Activated B cell treated with CpG ODN at 0.5 μM for 24 hours (primary cell): Measurements from ENCODE around the gene LCN6. TPM values are rescaled to one million over a fixed set of nuclear protein-coding genes. Genes with fewer than 3 reads are reported as not detected.
A peak's percentile ranks its signal among the peaks of the same experiment; 100 is the strongest.

Experiments used
- ATAC-seq: fragments of 200-7000 bp; cut with Tn5 transposase; one replicate; pipeline ENCODE4 v1.10.0; 2021; ENCODE audit warnings: low read depth, mild to moderate bottlenecking, moderate library complexity
- CTCF ChIA-PET: fragments of 350-600 bp; sonication (Branson Sonifier 250); formaldehyde crosslinking; loops from one replicate; lab custom pipeline; 2021; ENCODE audit warnings: antibody characterized with exemption; lab: Charles Lee
- POLR2A ChIA-PET: fragments of 350-600 bp; sonication (Branson Sonifier 250); formaldehyde crosslinking; loops from one replicate; lab custom pipeline; 2021; ENCODE audit warnings: antibody characterized with exemption; lab: Charles Lee
- DNase-seq: peaks from one replicate; pipeline ENCODE4 v3.0.0; 2022
- H3K27ac Mint-ChIP-seq: one replicate; pipeline ENCODE4 v1.8.0; 2020; ENCODE audit warnings: mixed read lengths
- H3K27me3 Mint-ChIP-seq: one replicate; pipeline ENCODE4 v1.8.0; 2021; ENCODE audit warnings: mixed read lengths
- H3K36me3 Mint-ChIP-seq: one replicate; pipeline ENCODE4 v1.8.0; 2021; ENCODE audit warnings: low read depth, mixed read lengths
- H3K4me1 Mint-ChIP-seq: one replicate; pipeline ENCODE4 v1.8.0; 2021; ENCODE audit warnings: mixed read lengths
- H3K4me3 Mint-ChIP-seq: one replicate; pipeline ENCODE4 v1.8.0; 2020; ENCODE audit warnings: mild to moderate bottlenecking, mixed read lengths
- H3K9me3 Mint-ChIP-seq: one replicate; pipeline ENCODE4 v1.8.0; 2020; ENCODE audit warnings: mixed read lengths
- intact Hi-C: fragments of 100-400 bp; cut with micrococcal nuclease; formaldehyde crosslinking; loops from one replicate; pipeline ENCODE4 v1.15.1; 2024
- total RNA-seq: library from RNA; stranded (reverse); gene quantifications from 2 replicates; pipeline ENCODE4 v1.2.3, GENCODE V29; 2022
- TF ChIP-seq, protein P1 (sequence below): fragments of 200-600 bp; IDR thresholded peaks from one replicate; pipeline ENCODE4 v1.8.0; 2022; ENCODE audit warnings: antibody characterized with exemption, mild to moderate bottlenecking

Gene LCN6
- total RNA-seq, 1 donor from 2014 or later, result not detected

- no peak overlapping the region for H3K27ac Mint-ChIP-seq
- no peaks in the 10 kb centered on the region for H3K9me3 Mint-ChIP-seq
- peaks cover 17% of the 10 kb centered on the region for H3K4me1 Mint-ChIP-seq
- no peak for DNase-seq
- TF ChIP-seq, protein P1, sequence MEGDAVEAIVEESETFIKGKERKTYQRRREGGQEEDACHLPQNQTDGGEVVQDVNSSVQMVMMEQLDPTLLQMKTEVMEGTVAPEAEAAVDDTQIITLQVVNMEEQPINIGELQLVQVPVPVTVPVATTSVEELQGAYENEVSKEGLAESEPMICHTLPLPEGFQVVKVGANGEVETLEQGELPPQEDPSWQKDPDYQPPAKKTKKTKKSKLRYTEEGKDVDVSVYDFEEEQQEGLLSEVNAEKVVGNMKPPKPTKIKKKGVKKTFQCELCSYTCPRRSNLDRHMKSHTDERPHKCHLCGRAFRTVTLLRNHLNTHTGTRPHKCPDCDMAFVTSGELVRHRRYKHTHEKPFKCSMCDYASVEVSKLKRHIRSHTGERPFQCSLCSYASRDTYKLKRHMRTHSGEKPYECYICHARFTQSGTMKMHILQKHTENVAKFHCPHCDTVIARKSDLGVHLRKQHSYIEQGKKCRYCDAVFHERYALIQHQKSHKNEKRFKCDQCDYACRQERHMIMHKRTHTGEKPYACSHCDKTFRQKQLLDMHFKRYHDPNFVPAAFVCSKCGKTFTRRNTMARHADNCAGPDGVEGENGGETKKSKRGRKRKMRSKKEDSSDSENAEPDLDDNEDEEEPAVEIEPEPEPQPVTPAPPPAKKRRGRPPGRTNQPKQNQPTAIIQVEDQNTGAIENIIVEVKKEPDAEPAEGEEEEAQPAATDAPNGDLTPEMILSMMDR, result no peak
- intact Hi-C loops, result no loop called here
- ATAC-seq, result no peak
- no peak overlapping the region for H3K4me3 Mint-ChIP-seq
- ChIA-PET CTCF (no interaction called here), POLR2A (no interaction called here)
- H3K36me3 Mint-ChIP-seq, result peaks cover 8% of the 10 kb centered on the region
- H3K27me3 Mint-ChIP-seq, result no peaks in the 10 kb centered on the region
Measured at GRCh38 chr9:136733611-136734010, 14.7 kb downstream of the LCN6 start.

DNA sequence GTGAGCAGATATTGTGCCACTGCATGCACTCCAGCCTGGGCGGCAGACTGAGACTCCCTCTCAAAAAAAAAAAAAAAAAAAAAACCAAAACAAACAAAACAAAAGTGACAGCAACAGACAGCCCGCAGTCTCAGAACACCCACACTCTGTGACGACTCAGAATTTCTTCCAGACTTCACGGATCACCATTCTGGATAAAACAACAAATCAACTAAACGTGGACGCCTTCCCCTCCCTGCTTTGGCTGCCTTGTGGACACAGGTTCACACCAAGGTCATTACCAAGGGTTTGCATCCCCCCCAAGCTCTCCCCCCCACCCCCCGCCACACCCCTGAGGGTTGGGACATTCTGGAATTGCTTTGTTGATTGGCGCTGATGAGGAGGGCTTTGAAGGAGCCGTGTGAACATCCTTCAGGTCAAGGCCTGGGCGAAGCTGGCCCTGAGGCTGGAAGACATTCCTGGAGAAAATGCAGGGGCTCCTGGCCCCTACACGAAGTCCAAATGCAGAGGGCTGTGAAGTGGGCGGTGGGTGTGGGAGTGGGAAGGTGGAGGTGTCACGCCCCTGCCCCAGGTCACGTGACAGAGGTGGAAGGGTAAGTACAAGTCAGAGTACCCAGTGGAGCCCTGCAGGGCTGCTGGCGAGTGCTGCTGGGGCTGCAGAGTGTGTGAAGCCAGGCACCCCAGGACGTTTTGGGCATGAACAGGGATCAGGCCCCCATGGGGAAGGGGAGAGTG, 15.7 kb downstream of the LCN6 start:
- POLR2A ChIA-PET, result interaction anchor here (0.9 to 6.5 kb wide), 2 partner anchors 16 to 25 kb away, joined by 11 to 112 read pairs; partner anchors contain the start of genes LCN6 and LCN8
- Mint-ChIP-seq H3K4me3 (no peak overlapping the region), H3K27ac (no peak overlapping the region), H3K27me3 (no peaks in the 10 kb centered on the region), H3K36me3 (peaks cover 3% of the 10 kb centered on the region), H3K9me3 (no peaks in the 10 kb centered on the region), H3K4me1 (peaks cover 14% of the 10 kb centered on the region)
- ATAC-seq (no peak), DNase-seq (no peak)
- intact Hi-C loops, result no loop called here
- CTCF ChIA-PET, result no interaction called here
- TF ChIP-seq, protein P1, result no peak

- TF ChIP-seq, protein P1, result no peak
- Mint-ChIP-seq H3K4me1 (peaks cover 31% of the 10 kb centered on the region), H3K36me3 (peaks cover 26% of the 10 kb centered on the region), H3K4me3 (peak overlapping the region; percentile 72), H3K27me3 (no peaks in the 10 kb centered on the region), H3K9me3 (no peaks in the 10 kb centered on the region), H3K27ac (no peak overlapping the region)
- DNase-seq (no peak), ATAC-seq (no peak)
- intact Hi-C loops, result loop anchor here (2.0 to 5.0 kb wide), 3 partner anchors 27 to 43 kb away; partner anchors contain the start of gene AGPAT2
- CTCF ChIA-PET, result interaction anchor here (1.9 to 4.0 kb wide), 3 partner anchors 12 to 58 kb away, joined by 7 to 22 read pairs (median 14); partner anchors contain the start of genes LCN10 and LCN8
- POLR2A ChIA-PET, result interaction anchor here (0.5 to 6.5 kb wide), 13 partner anchors 8 to 238 kb away, joined by 3 to 132 read pairs (median 5); partner anchors contain the start of genes LCN10, LCN15, LCN6 and LCN8
Measured at GRCh38 chr9:136729926-136730325, 18.4 kb downstream of the LCN6 start.

DNA sequence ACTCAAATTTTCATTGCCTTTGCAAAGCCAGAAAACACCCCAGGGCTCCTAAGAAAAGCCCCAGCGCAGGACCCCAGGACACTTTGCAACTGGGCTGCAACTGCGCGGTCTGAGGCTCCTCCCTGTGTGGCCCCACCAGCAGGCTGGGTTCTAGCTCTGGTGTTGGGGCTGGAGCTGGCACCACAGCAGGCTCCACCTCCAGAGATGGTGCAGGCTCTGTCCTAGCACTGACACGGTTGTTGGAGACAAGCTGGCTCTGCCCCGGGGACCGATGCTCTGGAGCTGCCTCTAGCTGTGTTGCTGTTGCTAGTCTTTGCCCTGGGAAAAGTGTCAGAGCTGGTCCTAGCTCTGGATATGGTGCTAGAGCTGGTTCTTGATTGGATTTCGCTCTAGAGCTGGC, 19.2 kb downstream of the LCN6 start:
- POLR2A ChIA-PET, result interaction anchor here (0.6 to 6.5 kb wide), 16 partner anchors 9 to 525 kb away, joined by 3 to 132 read pairs (median 5); partner anchors contain the start of genes AGPAT2, LCN10, LCN15 and LCN6
- peak overlapping the region; percentile 72 for H3K4me3 Mint-ChIP-seq
- CTCF ChIA-PET, result interaction anchor here (0.6 to 4.0 kb wide), 6 partner anchors 13 to 337 kb away, joined by 3 to 22 read pairs (median 5); partner anchors contain the start of genes LCN10 and LCN8
- H3K27ac Mint-ChIP-seq, result no peak overlapping the region
- DNase-seq (no peak), ATAC-seq (no peak)
- H3K4me1 Mint-ChIP-seq, result peaks cover 36% of the 10 kb centered on the region
- H3K9me3 Mint-ChIP-seq, result no peaks in the 10 kb centered on the region
- H3K27me3 Mint-ChIP-seq, result no peaks in the 10 kb centered on the region
- peaks cover 34% of the 10 kb centered on the region for H3K36me3 Mint-ChIP-seq
- intact Hi-C loops, result loop anchor here (2.0 to 5.0 kb wide), 3 partner anchors 28 to 42 kb away; partner anchors contain the start of gene AGPAT2
- TF ChIP-seq, protein P1, result no peak
